C4-2B (cell line): ENCODE results near the gene CDH23.

Experiments
- ZFX ChIP-seq: fragments of 450-650 bp; IDR thresholded peaks from 2 replicates; pipeline ENCODE4 v1.6.1; 2017
- TF ChIP-seq, protein P1 (sequence below): fragments of 450-650 bp; conservative IDR thresholded peaks from 2 replicates; pipeline ENCODE4 v1.5.1; 2017; ENCODE audit warnings: mild to moderate bottlenecking

DNA sequence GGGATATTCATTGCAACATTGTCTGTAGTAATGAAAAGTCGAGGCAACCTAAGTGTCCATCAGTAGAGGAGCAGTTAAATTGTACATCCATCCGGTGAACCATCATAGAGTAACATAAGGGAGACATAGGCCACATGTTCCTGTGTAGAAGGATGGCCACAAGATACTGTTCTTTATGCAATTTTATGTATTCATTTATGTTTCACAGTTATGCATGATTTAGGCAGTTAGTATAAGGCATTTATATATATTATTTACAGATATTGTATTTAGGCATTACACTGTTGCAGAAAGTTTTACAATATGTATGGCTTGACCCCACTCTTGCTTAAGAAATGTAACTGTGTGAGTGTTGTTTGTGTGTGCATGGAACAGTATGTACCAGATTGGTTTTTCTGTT is 36.0 kb upstream of the CDH23 start:
- TF ChIP-seq, protein P1, sequence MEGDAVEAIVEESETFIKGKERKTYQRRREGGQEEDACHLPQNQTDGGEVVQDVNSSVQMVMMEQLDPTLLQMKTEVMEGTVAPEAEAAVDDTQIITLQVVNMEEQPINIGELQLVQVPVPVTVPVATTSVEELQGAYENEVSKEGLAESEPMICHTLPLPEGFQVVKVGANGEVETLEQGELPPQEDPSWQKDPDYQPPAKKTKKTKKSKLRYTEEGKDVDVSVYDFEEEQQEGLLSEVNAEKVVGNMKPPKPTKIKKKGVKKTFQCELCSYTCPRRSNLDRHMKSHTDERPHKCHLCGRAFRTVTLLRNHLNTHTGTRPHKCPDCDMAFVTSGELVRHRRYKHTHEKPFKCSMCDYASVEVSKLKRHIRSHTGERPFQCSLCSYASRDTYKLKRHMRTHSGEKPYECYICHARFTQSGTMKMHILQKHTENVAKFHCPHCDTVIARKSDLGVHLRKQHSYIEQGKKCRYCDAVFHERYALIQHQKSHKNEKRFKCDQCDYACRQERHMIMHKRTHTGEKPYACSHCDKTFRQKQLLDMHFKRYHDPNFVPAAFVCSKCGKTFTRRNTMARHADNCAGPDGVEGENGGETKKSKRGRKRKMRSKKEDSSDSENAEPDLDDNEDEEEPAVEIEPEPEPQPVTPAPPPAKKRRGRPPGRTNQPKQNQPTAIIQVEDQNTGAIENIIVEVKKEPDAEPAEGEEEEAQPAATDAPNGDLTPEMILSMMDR: no peak
- no peak for TF ChIP-seq ZFX
